Transverse colon (tissue), 4 donors: Measurements from ENCODE around the gene PACRG. TPM values are rescaled to one million over a fixed set of nuclear protein-coding genes. Genes with fewer than 3 reads are reported as not detected.

Experiments
- DNase-seq: peaks from one replicate; pipeline ENCODE4 v3.0.0-alpha.2; 2019
- H3K27ac ChIP-seq, 4 donors: fragments of 200-600 bp; sonication (generic); 2 replicates each; pipeline ENCODE4 v1.5.1; 2016 to 2018; ENCODE audit warnings: inconsistent platforms in 4 of 4
- H3K27me3 ChIP-seq: fragments of 200-600 bp; sonication (generic); 2 replicates; pipeline ENCODE4 v1.5.1; 2017; ENCODE audit warnings: inconsistent platforms
- H3K36me3 ChIP-seq, 4 donors: fragments of 200-600 bp; sonication (generic); 2 replicates each; pipeline ENCODE4 v1.5.1; 2017 to 2019; ENCODE audit warnings: inconsistent platforms in 4 of 4
- H3K4me1 ChIP-seq, 4 donors: fragments of 200-600 bp; sonication (generic); 2 replicates each; pipeline ENCODE4 v1.5.1; 2017 to 2020; ENCODE audit warnings: inconsistent platforms in 4 of 4
- H3K4me3 ChIP-seq, 4 donors: fragments of 200-600 bp; sonication (generic); 1 replicate in 1 of 4; 2 replicates in 3 of 4; pipeline versions ENCODE4 v1.5.1 to v1.6.1; 2017 to 2019; ENCODE audit warnings: inconsistent platforms in 4 of 4
- H3K9me3 ChIP-seq, 2 donors: fragments of 200-600 bp; sonication (generic); 2 replicates each; pipeline ENCODE4 v1.5.1; 2017 to 2019; ENCODE audit warnings: inconsistent platforms in 2 of 2
- CTCF ChIP-seq, 5 experiments: fragments of 200-600 bp in 3 of 5; fragments of 450-650 bp in 2 of 5; sonication (generic) in 3 of 5; IDR thresholded peaks; 1 replicate in 2 of 5; 2 replicates in 3 of 5; pipeline ENCODE4 v1.5.1; 2016 to 2017; ENCODE audit warnings: antibody characterized with exemption in 5 of 5, inconsistent platforms in 3 of 5, mild to moderate bottlenecking in 2 of 5, moderate library complexity in 1 of 5
- EP300 ChIP-seq: sonication (generic); formaldehyde crosslinking; IDR thresholded peaks from one replicate; pipeline ENCODE4 v1.6.1; 2017; ENCODE audit warnings: antibody characterized with exemption, low read depth
- POLR2A ChIP-seq: fragments of 450-650 bp; IDR thresholded peaks from one replicate; pipeline ENCODE4 v1.6.1; 2016; ENCODE audit warnings: antibody characterized with exemption, mild to moderate bottlenecking, moderate library complexity
- POLR2AphosphoS5 ChIP-seq, 3 donors: sonication (generic); formaldehyde crosslinking; IDR thresholded peaks; one replicate each; pipeline ENCODE4 v1.6.1; 2016; ENCODE audit warnings: antibody characterized with exemption in 3 of 3
- WGBS, 2 donors: methylation state at CpG; one replicate each; pipeline ENCODE4 v1.1.5; 2018; ENCODE audit warnings: low coverage in 1 of 2; 5-methylcytosine and 5-hydroxymethylcytosine counted together
- in situ Hi-C, 4 donors: fragments of 200-750 bp; cut with MboI; loops; one replicate each; pipeline versions ENCODE4 v1.15.0 to v1.15.1; 2017; ENCODE audit warnings: low sequenced_read_pairs in 3 of 4, low pct_ligation_motif_present in 1 of 4, low pct_unique_long_range_greater_than_20kb in 1 of 4
- intact Hi-C: fragments of 100-400 bp; cut with DNase I; formaldehyde crosslinking; loops from one replicate; pipeline ENCODE4 v1.15.1; 2023; ENCODE audit warnings: low total_unique reads
- total RNA-seq, 4 donors: library from RNA; depleted of rRNA; stranded (reverse); fragments of >200 nt; gene quantifications; one replicate each; pipeline ENCODE4 v1.1.0, GENCODE V29; 2016

The PACRG gene
- total RNA-seq, 4 donors from 2014 or later = 1.2 to 13.8 (median 1.4) TPM; not detected in 1

- no peaks in the 10 kb centered on the region for H3K36me3 ChIP-seq
- DNase-seq = no peak
- H3K27ac ChIP-seq = no peak overlapping the region
- TF ChIP-seq EP300 (no peak), POLR2AphosphoS5 (IDR thresholded peaks at IDR 0.05) (no peak), CTCF (IDR thresholded peaks at IDR 0.05) (no peak), POLR2A (no peak)
- no peaks in the 10 kb centered on the region for H3K27me3 ChIP-seq
- no peaks in the 10 kb centered on the region for H3K9me3 ChIP-seq
- H3K4me3 ChIP-seq = no peak overlapping the region
- in situ Hi-C loops = no loop called here
- 74 to 90% methylated on average over 8 to 11 of the region's 11 CpGs for WGBS, 2 donors
- no peaks in the 10 kb centered on the region for H3K4me1 ChIP-seq
- intact Hi-C loops = no loop called here
These were observed 326.0 kb downstream of the PACRG start for GRCh38 chr6:163053667-163054344.

- intact Hi-C loops = no loop called here
These were observed 326.9 kb downstream of the PACRG start for GRCh38 chr6:163054641-163055040.

GRCh38 chr6:163057260-163057659, 329.5 kb downstream of the PACRG start:
- whole genome bisulfite sequencing, 2 donors = 82 to 86% methylated on average over 2 of the region's 2 CpGs
- H3K9me3 ChIP-seq = no peaks in the 10 kb centered on the region
- no peak overlapping the region for H3K27ac ChIP-seq
- in situ Hi-C loops = no loop called here
- no peaks in the 10 kb centered on the region for H3K36me3 ChIP-seq
- DNase-seq = no peak
- no peak for TF ChIP-seq POLR2A
- no peak for TF ChIP-seq EP300
- TF ChIP-seq CTCF (IDR thresholded peaks at IDR 0.05) = no peak
- no peak for TF ChIP-seq POLR2AphosphoS5 (IDR thresholded peaks at IDR 0.05)
- no peak overlapping the region for H3K4me3 ChIP-seq
- intact Hi-C loops = no loop called here
- H3K27me3 ChIP-seq = no peaks in the 10 kb centered on the region
- H3K4me1 ChIP-seq = no peaks in the 10 kb centered on the region

More at GRCh38 chr6:163054641-163055040, 326.9 kb downstream of the PACRG start:
- 89% methylated on average over 5 of the region's 5 CpGs; no CpG with 5 or more reads in 1 of the 2 donors for WGBS, 2 donors
- DNase-seq = no peak
- in situ Hi-C loops = no loop called here
- Histone ChIP-seq H3K27me3 (no peaks in the 10 kb centered on the region), H3K4me1 (no peaks in the 10 kb centered on the region), H3K9me3 (no peaks in the 10 kb centered on the region), H3K36me3 (no peaks in the 10 kb centered on the region), H3K27ac (no peak overlapping the region), H3K4me3 (no peak overlapping the region)
- TF ChIP-seq EP300 (no peak), POLR2AphosphoS5 (IDR thresholded peaks at IDR 0.05) (no peak), CTCF (IDR thresholded peaks at IDR 0.05) (no peak), POLR2A (no peak)

GRCh38 chr6:163062790-163063189, 335.0 kb downstream of the PACRG start:
- H3K9me3 ChIP-seq = no peaks in the 10 kb centered on the region
- H3K4me3 ChIP-seq = no peak overlapping the region
- WGBS, 2 donors = 80 to 83% methylated on average over 1 to 2 of the region's 2 CpGs
- no peak for DNase-seq
- in situ Hi-C loops (no loop called here), intact Hi-C loops (no loop called here)
- no peaks in the 10 kb centered on the region for H3K4me1 ChIP-seq
- H3K27ac ChIP-seq = no peak overlapping the region
- TF ChIP-seq POLR2AphosphoS5 (IDR thresholded peaks at IDR 0.05) = no peak
- TF ChIP-seq POLR2A = no peak
- no peak for TF ChIP-seq EP300
- TF ChIP-seq CTCF (IDR thresholded peaks at IDR 0.05) = no peak
- H3K27me3 ChIP-seq = no peaks in the 10 kb centered on the region
- no peaks in the 10 kb centered on the region for H3K36me3 ChIP-seq
